NT2/D1 (cell line): ENCODE measurements around the gene FAM169A.

ENCODE experiments used
- SUZ12 ChIP-seq: IDR thresholded peaks from 2 replicates; pipeline ENCODE4 v1.6.1; 2011; ENCODE audit not compliant: insufficient read length, insufficient read depth; ENCODE audit errors: extremely low read depth
- YY1 ChIP-seq: IDR thresholded peaks from 2 replicates; pipeline ENCODE4 v1.6.1; 2011; ENCODE audit not compliant: insufficient read length, insufficient read depth
- ZNF274 ChIP-seq: IDR thresholded peaks from 2 replicates; pipeline ENCODE4 v1.6.1; 2011; ENCODE audit warnings: mild to moderate bottlenecking, low read depth, low read length

- TF ChIP-seq ZNF274 (no peak), YY1 (no peak), SUZ12 (no peak)
These were observed 100.3 kb downstream of the FAM169A start for GRCh38 chr5:74765929-74766328.
